ENCODE data around the gene GMIP. TPM values are rescaled to one million over a fixed set of nuclear protein-coding genes. Genes with fewer than 3 reads are reported as not detected.
"Not testable (repeated sequence)": the region's sequence is repeated elsewhere in the genome, so short reads cannot be mapped to it uniquely, and the experiment has no call there.

GMIP gene, protein sequence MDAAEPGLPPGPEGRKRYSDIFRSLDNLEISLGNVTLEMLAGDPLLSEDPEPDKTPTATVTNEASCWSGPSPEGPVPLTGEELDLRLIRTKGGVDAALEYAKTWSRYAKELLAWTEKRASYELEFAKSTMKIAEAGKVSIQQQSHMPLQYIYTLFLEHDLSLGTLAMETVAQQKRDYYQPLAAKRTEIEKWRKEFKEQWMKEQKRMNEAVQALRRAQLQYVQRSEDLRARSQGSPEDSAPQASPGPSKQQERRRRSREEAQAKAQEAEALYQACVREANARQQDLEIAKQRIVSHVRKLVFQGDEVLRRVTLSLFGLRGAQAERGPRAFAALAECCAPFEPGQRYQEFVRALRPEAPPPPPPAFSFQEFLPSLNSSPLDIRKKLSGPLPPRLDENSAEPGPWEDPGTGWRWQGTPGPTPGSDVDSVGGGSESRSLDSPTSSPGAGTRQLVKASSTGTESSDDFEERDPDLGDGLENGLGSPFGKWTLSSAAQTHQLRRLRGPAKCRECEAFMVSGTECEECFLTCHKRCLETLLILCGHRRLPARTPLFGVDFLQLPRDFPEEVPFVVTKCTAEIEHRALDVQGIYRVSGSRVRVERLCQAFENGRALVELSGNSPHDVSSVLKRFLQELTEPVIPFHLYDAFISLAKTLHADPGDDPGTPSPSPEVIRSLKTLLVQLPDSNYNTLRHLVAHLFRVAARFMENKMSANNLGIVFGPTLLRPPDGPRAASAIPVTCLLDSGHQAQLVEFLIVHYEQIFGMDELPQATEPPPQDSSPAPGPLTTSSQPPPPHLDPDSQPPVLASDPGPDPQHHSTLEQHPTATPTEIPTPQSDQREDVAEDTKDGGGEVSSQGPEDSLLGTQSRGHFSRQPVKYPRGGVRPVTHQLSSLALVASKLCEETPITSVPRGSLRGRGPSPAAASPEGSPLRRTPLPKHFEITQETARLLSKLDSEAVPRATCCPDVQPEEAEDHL
- 12.3 TPM for total RNA-seq

GRCh38 chr19:19643158-19644053 is at the start of gene GMIP:
GMIP (minus strand) TSS chr19:19643657; CDS start chr19:19643529, 128 bp downstream.
- H3K9me3 ChIP-seq = no peaks in the 10 kb centered on the region
- H3K4me3 ChIP-seq = peak within 1 kb of the TSS; percentile 76 to 80
- H3K27me3 ChIP-seq = no peaks in the 10 kb centered on the region
- peaks cover 9% of the 10 kb centered on the region for H3K4me1 ChIP-seq
- TF ChIP-seq, protein P1, sequence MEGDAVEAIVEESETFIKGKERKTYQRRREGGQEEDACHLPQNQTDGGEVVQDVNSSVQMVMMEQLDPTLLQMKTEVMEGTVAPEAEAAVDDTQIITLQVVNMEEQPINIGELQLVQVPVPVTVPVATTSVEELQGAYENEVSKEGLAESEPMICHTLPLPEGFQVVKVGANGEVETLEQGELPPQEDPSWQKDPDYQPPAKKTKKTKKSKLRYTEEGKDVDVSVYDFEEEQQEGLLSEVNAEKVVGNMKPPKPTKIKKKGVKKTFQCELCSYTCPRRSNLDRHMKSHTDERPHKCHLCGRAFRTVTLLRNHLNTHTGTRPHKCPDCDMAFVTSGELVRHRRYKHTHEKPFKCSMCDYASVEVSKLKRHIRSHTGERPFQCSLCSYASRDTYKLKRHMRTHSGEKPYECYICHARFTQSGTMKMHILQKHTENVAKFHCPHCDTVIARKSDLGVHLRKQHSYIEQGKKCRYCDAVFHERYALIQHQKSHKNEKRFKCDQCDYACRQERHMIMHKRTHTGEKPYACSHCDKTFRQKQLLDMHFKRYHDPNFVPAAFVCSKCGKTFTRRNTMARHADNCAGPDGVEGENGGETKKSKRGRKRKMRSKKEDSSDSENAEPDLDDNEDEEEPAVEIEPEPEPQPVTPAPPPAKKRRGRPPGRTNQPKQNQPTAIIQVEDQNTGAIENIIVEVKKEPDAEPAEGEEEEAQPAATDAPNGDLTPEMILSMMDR (IDR thresholded peaks at IDR 0.05) = peak; percentile 35 to 87 (median 82)
- TF ChIP-seq POLR2A (IDR thresholded peaks at IDR 0.05) (peak in 1 of 2 donors; percentile 20), POLR2AphosphoS5 (IDR thresholded peaks at IDR 0.05; ENCODE audit: insufficient read depth in 1 of 2, low read depth in 1 of 2) (peak in 1 of 2 donors; percentile 33)
- H3K36me3 ChIP-seq = peaks cover 0 to 35% of the 10 kb centered on the region in 2 donors
- intact Hi-C loops (cut with DNase I) = loop anchor here (5.0 kb wide), 1 partner anchor 111 kb away; no protein-coding TSS in a partner anchor
- H3K27ac ChIP-seq = peak within 1 kb of the TSS; percentile 75
- no peak for DNase-seq (ENCODE audit: extremely low spot score in 2 of 2)

DNA sequence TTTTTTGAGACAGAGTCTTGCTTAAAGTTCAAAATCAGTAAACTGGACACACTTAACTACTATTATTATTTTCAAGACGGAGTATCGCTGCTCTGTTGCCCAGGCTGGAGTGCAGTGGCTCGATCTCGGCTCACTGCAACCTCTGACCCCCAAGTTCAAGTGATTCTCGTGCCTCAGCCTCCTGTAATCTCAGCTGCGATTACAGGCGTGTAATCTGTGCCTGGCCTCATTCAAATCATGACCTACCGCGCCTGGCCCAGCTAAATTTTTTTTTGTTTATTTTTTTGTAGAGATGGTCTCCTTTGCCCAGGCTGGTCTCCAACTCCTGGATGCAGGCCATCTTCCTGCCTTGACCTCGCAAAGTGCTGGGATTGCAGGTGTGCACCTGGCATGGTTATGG is 48.2 kb upstream of the GMIP start:
- Histone ChIP-seq H3K27ac (no peak overlapping the region), H3K4me1 (no peaks in the 10 kb centered on the region), H3K9me3 (no peaks in the 10 kb centered on the region), H3K36me3 (no peaks in the 10 kb centered on the region), H3K4me3 (no peak overlapping the region), H3K27me3 (no peaks in the 10 kb centered on the region)
- intact Hi-C loops (cut with DNase I) = no loop called here
- DNase-seq (ENCODE audit: extremely low spot score in 2 of 2) = no peak
- no peak for TF ChIP-seq POLR2AphosphoS5 (IDR thresholded peaks at IDR 0.05; ENCODE audit: insufficient read depth in 1 of 2, low read depth in 1 of 2)
- TF ChIP-seq, protein P1 (IDR thresholded peaks at IDR 0.05) = no peak
- TF ChIP-seq POLR2A (IDR thresholded peaks at IDR 0.05) = no peak

DNA sequence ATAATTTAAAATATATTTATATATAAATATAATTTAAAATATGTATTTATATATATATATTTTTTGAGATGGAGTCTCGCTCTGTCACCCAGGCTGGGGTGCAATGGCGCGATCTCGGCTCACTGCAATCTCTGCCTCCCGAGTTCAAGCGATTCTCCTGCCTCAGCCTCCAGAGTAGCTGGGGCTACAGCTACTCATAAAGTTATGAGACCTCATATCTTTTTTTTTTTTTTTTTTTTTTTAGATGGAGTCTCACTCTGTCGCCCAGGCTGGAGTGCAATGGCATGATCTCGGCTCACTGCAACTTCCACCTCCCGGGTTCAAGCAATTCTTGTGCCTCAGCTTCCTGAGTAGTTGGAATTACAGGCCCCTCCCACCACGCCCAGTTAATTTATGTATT is 45.6 kb upstream of the GMIP start:
- intact Hi-C loops (cut with DNase I); H3K4me3 ChIP-seq; DNase-seq (ENCODE audit: extremely low spot score in 2 of 2); H3K4me1 ChIP-seq; H3K27me3 ChIP-seq; H3K36me3 ChIP-seq; H3K27ac ChIP-seq; H3K9me3 ChIP-seq: not testable (repeated sequence)

DNA sequence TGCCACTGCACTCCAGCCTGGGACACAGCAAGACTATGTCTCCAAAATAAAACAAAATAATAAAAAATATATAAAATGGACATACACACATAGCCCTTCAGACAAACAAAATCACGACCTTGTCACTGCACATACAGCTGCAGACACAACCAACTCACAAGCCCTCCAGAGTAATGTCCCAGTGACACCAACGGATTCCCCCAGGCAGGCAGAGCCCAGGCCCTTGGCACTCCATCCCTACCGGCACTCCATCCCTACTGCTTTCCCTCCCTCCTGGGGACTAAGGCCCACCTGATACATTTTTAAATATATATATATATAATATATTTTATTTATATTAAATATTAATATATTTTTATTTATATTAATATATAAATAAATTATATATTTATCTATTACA is 43.6 kb upstream of the GMIP start:
- no peak for DNase-seq (ENCODE audit: extremely low spot score in 2 of 2)
- Histone ChIP-seq H3K4me3 (no peak overlapping the region), H3K27ac (no peak overlapping the region), H3K9me3 (peaks cover 4% of the 10 kb centered on the region), H3K4me1 (no peaks in the 10 kb centered on the region), H3K36me3 (no peaks in the 10 kb centered on the region), H3K27me3 (no peaks in the 10 kb centered on the region)
- no peak for TF ChIP-seq POLR2A (IDR thresholded peaks at IDR 0.05)
- TF ChIP-seq, protein P1 (IDR thresholded peaks at IDR 0.05) = no peak
- no peak for TF ChIP-seq POLR2AphosphoS5 (IDR thresholded peaks at IDR 0.05; ENCODE audit: insufficient read depth in 1 of 2, low read depth in 1 of 2)
- intact Hi-C loops (cut with DNase I) = no loop called here

- intact Hi-C loops (cut with DNase I) = no loop called here
- no peak for DNase-seq (ENCODE audit: extremely low spot score in 2 of 2)
- Histone ChIP-seq H3K9me3 (peaks cover 4% of the 10 kb centered on the region), H3K4me3 (no peak overlapping the region), H3K4me1 (no peaks in the 10 kb centered on the region), H3K27me3 (no peaks in the 10 kb centered on the region), H3K27ac (no peak overlapping the region), H3K36me3 (no peaks in the 10 kb centered on the region)
- TF ChIP-seq POLR2AphosphoS5 (IDR thresholded peaks at IDR 0.05; ENCODE audit: insufficient read depth in 1 of 2, low read depth in 1 of 2) (no peak), POLR2A (IDR thresholded peaks at IDR 0.05) (no peak)
- TF ChIP-seq, protein P1 (IDR thresholded peaks at IDR 0.05) = no peak
Measured at GRCh38 chr19:19686580-19686979, 43.1 kb upstream of the GMIP start.

DNA sequence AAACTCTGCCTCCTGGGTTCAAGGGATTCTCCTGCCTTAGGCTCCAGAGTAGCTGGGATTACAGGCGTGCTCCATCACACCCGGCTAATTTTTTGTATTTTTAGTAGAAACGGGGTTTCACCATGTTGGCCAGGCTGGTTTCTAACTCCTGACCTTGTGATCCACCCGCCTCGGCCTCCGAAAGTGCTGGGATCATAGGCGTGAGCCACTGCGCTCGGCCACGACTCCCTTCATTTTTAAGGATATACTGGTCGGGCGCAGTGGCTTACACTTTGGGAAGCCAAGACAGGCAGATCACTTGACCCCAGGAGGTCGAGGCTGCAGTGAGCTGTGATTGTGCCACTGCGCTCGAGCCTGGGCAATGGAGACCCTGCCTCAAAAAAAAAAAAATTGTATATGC is 42.7 kb upstream of the GMIP start:
- H3K36me3 ChIP-seq; H3K27ac ChIP-seq; H3K4me1 ChIP-seq; H3K9me3 ChIP-seq; H3K4me3 ChIP-seq; DNase-seq (ENCODE audit: extremely low spot score in 2 of 2); H3K27me3 ChIP-seq; intact Hi-C loops (cut with DNase I): not testable (repeated sequence)

Data from vagina (tissue), 2 donors.